Thoracic aorta (tissue), 2 donors: ENCODE measurements around the gene SCRN1. TPM values are rescaled to one million over a fixed set of nuclear protein-coding genes. Genes with fewer than 3 reads are reported as not detected.

ENCODE experiments used
- ATAC-seq: fragments of 150-250 bp; one replicate; pipeline ENCODE4 v1.8.0; 2017; ENCODE audit warnings: low read depth; ENCODE audit not compliant: insufficient number of reproducible peaks, low FRiP score
- DNase-seq: peaks from one replicate; pipeline ENCODE4 v3.0.0-alpha.2; 2020; ENCODE audit warnings: low spot score
- H3K27ac ChIP-seq, 2 donors: fragments of 200-600 bp; sonication (generic); 1 replicate in 1 of 2; 2 replicates in 1 of 2; pipeline ENCODE4 v1.5.1; 2016; ENCODE audit warnings: mild to moderate bottlenecking in 2 of 2, moderate library complexity in 2 of 2
- H3K27me3 ChIP-seq: fragments of 200-600 bp; sonication (generic); replicated peaks from 2 replicates; pipeline ENCODE4 v1.6.0; 2016; ENCODE audit warnings: mild to moderate bottlenecking; ENCODE audit not compliant: insufficient read depth
- H3K36me3 ChIP-seq: fragments of 200-600 bp; sonication (generic); one replicate; pipeline ENCODE4 v1.5.1; 2016
- H3K4me1 ChIP-seq, 2 donors: fragments of 200-600 bp; sonication (generic); 1 replicate in 1 of 2; 2 replicates in 1 of 2; pipeline versions ENCODE4 v1.5.1 to v1.6.0; 2016; ENCODE audit warnings: low read depth in 2 of 2, mild to moderate bottlenecking in 1 of 2; ENCODE audit not compliant: control insufficient read depth in 1 of 2
- H3K4me3 ChIP-seq: fragments of 200-600 bp; sonication (generic); 2 replicates; pipeline ENCODE4 v1.5.1; 2016; ENCODE audit warnings: mild to moderate bottlenecking
- H3K9me3 ChIP-seq: fragments of 200-600 bp; sonication (generic); 2 replicates; pipeline ENCODE4 v1.5.1; 2016
- CTCF ChIP-seq: fragments of 200-600 bp; sonication (generic); IDR thresholded peaks from one replicate; pipeline ENCODE4 v1.5.1; 2019; ENCODE audit warnings: antibody characterized with exemption
- total RNA-seq, 2 donors: library from RNA; depleted of rRNA; stranded (reverse); fragments of >200 nt; gene quantifications; one replicate each; pipeline versions ENCODE4 v1.1.0 to v1.2.3, GENCODE V29; 2016

Gene SCRN1
- total RNA-seq, 2 donors from 2014 or later, result 58.1 to 75.3 TPM

GRCh38 chr7:29924006-29924405, 65.6 kb downstream of the SCRN1 start:
- ATAC-seq (no peak), DNase-seq (no peak)
- Histone ChIP-seq H3K4me3 (no peak overlapping the region), H3K9me3 (no peaks in the 10 kb centered on the region), H3K27ac (no peak overlapping the region), H3K36me3 (peaks cover 41% of the 10 kb centered on the region), H3K27me3 (no peaks in the 10 kb centered on the region), H3K4me1 (no peaks in the 10 kb centered on the region)
- TF ChIP-seq CTCF, result no peak

DNA sequence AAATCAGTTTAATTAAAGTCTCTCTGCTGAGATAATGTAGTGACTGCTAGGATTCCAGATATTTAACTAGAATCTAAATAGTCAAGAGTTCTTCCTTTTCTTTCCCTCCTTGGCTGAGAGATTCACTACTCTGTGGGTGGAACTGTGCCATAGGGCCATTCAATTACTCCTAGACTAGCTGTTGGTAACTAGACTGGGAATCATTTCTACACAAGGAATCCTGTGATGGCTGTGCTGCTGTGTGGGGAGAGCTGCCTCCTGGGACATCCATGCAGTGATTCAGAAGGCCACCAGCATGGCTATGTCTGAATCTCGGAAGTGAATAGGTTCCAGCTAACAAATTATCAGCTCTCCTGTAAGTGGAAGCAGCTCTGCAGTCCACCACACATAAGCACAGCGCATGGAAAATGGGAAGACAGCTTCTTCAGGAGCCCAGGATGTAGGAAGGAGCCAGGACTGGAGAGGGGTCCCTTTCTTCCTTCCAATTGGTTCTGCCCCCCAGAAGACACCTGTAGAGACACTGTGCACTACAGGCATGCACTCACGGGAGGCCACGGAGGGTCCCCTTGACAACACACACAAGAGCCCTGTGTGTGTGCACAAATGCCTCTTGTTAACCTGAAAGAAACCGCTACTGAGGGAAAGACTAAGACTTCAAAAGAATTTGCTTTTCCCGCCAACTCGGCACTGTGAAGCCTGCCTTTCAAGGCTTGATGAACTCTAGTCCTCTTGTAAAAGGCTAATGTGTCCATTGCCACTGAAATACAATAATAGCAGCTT, 66.5 kb downstream of the SCRN1 start:
- Histone ChIP-seq H3K36me3 (peaks cover 36% of the 10 kb centered on the region), H3K27ac (no peak overlapping the region), H3K27me3 (no peaks in the 10 kb centered on the region), H3K4me3 (no peak overlapping the region), H3K9me3 (no peaks in the 10 kb centered on the region), H3K4me1 (no peaks in the 10 kb centered on the region)
- ATAC-seq, result no peak
- no peak for TF ChIP-seq CTCF
- DNase-seq, result no peak

GRCh38 chr7:29921404-29922010, 68.1 kb downstream of the SCRN1 start:
- TF ChIP-seq CTCF, result peak; percentile 87
- ATAC-seq (no peak), DNase-seq (no peak)
- Histone ChIP-seq H3K9me3 (no peaks in the 10 kb centered on the region), H3K27me3 (no peaks in the 10 kb centered on the region), H3K4me1 (peaks cover 0 to under 1% of the 10 kb centered on the region in 2 donors), H3K36me3 (peaks cover 36% of the 10 kb centered on the region), H3K27ac (no peak overlapping the region), H3K4me3 (no peak overlapping the region)

DNA sequence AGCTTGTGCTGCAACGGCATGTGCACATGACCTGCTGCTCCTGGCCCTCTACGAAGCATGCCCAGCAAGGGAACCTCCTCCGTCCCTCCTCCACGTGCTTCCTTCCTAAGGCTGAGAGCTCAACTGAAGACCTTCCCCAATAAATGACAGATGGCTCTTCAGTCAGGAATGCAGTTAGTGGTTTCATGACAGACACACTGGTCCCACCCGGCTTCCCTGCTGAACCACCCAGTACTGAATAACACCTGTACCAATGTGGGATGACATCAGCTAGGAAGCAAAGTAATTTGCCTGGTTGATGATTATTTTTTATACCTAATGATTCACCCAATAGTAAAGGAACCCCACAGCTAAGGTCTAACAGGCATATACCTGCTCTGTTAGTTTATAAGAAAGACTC, 69.1 kb downstream of the SCRN1 start:
- DNase-seq (no peak), ATAC-seq (no peak)
- peaks cover 4 to 10% of the 10 kb centered on the region in 2 donors for H3K4me1 ChIP-seq
- H3K27me3 ChIP-seq, result no peaks in the 10 kb centered on the region
- TF ChIP-seq CTCF, result no peak
- H3K9me3 ChIP-seq, result no peaks in the 10 kb centered on the region
- no peak overlapping the region for H3K4me3 ChIP-seq
- no peak overlapping the region for H3K27ac ChIP-seq
- peaks cover 32% of the 10 kb centered on the region for H3K36me3 ChIP-seq

GRCh38 chr7:29919790-29920189, 69.8 kb downstream of the SCRN1 start:
- peaks cover 26% of the 10 kb centered on the region for H3K36me3 ChIP-seq
- no peaks in the 10 kb centered on the region for H3K9me3 ChIP-seq
- TF ChIP-seq CTCF, result no peak
- no peak overlapping the region for H3K27ac ChIP-seq
- H3K4me1 ChIP-seq, result peaks cover 4 to 13% of the 10 kb centered on the region in 2 donors
- no peak overlapping the region for H3K4me3 ChIP-seq
- DNase-seq, result no peak
- no peak for ATAC-seq
- no peaks in the 10 kb centered on the region for H3K27me3 ChIP-seq
